ENCODE data around the gene CNTN3. TPM values are rescaled to one million over a fixed set of nuclear protein-coding genes. Genes with fewer than 3 reads are reported as not detected.

Gene CNTN3
- total RNA-seq, 1 experiment from 2014 or later: not detected

GRCh38 chr3:74611206-74611605 lies 3.3 kb downstream of the CNTN3 start (continued):
- TF ChIP-seq REST (IDR thresholded peaks at IDR 0.05; ENCODE audit: low read depth): no peak
- TF ChIP-seq MAX (IDR thresholded peaks at IDR 0.05): no peak
- TF ChIP-seq POLR2AphosphoS5 (IDR thresholded peaks at IDR 0.05; ENCODE audit: low read depth, low read length): no peak
- TF ChIP-seq EZH2 (IDR thresholded peaks at IDR 0.05): no peak
- no peak for TF ChIP-seq EZH2phosphoT487 (IDR thresholded peaks at IDR 0.05; ENCODE audit: borderline replicate concordance)
- no peak for TF ChIP-seq ZFX (IDR thresholded peaks at IDR 0.05)
- no peak for TF ChIP-seq ZBTB33 (IDR thresholded peaks at IDR 0.05; ENCODE audit: extremely low read depth, insufficient replicate concordance, low read length)
- TF ChIP-seq POLR2A (IDR thresholded peaks at IDR 0.05; ENCODE audit: borderline replicate concordance, extremely low read depth, insufficient read depth, insufficient read length): no peak
- no peak for TF ChIP-seq ELF1 (IDR thresholded peaks at IDR 0.05; ENCODE audit: borderline replicate concordance, low read depth)

GRCh38 chr3:74607803-74608202 lies 6.7 kb downstream of the CNTN3 start:
- no TSS peak for BruUV-seq (replicated peaks)
- Histone ChIP-seq H3K36me3 (ENCODE audit: control insufficient read depth in 1 of 2, insufficient read depth in 2 of 2, low read length in 2 of 2) (no peaks in the 10 kb centered on the region), H3K9me2 (ENCODE audit: insufficient read depth) (no peaks in the 10 kb centered on the region), H4K20me1 (ENCODE audit: insufficient read depth) (no peaks in the 10 kb centered on the region), H3K79me2 (ENCODE audit: insufficient read depth, low read length) (no peaks in the 10 kb centered on the region), H3K27me3 (ENCODE audit: insufficient read depth, low read length) (no peaks in the 10 kb centered on the region), H3K4me1 (ENCODE audit: control insufficient read depth in 1 of 2, insufficient read depth in 2 of 2, low read length in 2 of 2) (no peaks in the 10 kb centered on the region), H2AFZ (ENCODE audit: low read depth, low read length, poor library complexity, severe bottlenecking) (no peak overlapping the region), H3K27ac (ENCODE audit: low read depth, low read length) (no peak overlapping the region), H3K4me3 (replicated peaks in 1 of 2; ENCODE audit: low read depth in 1 of 2, low read length in 2 of 2) (no peak overlapping the region), H3K9ac (ENCODE audit: low read length) (no peak overlapping the region), H3K9me3 (ENCODE audit: control insufficient read depth in 1 of 2, insufficient read depth in 1 of 2, low read depth in 1 of 2, low read length in 2 of 2) (peaks cover 0 to 25% of the 10 kb centered on the region in 2 experiments; a peak in 2 of 4 replicates), H3K4me2 (ENCODE audit: low read length) (no peak overlapping the region)
- intact Hi-C loops (cut with micrococcal nuclease): no loop called here
- ATAC-seq (no peak), DNase-seq (ENCODE audit: low read depth, low spot score) (no peak)
- ChIA-PET RAD21 (ENCODE audit: low non-redundant PET in 1 of 2, low total read pairs in 2 of 2, uncharacterized antibody in 2 of 2, unreplicated experiment in 2 of 2) (no interaction called here), POLR2A (no interaction called here), CTCF (no interaction called here)
- TF ChIP-seq TCF7L2 (IDR thresholded peaks at IDR 0.05; ENCODE audit: borderline replicate concordance, extremely low read depth, insufficient read depth, insufficient read length) (no peak), ELF1 (IDR thresholded peaks at IDR 0.05; ENCODE audit: borderline replicate concordance, low read depth) (no peak), ZBTB33 (IDR thresholded peaks at IDR 0.05; ENCODE audit: extremely low read depth, insufficient replicate concordance, low read length) (no peak), REST (IDR thresholded peaks at IDR 0.05; ENCODE audit: low read depth) (no peak)
